D721Med (cell line): ENCODE measurements around the gene PANX1.
"Not testable (repeated sequence)": the region's sequence is repeated elsewhere in the genome, so short reads cannot be mapped to it uniquely, and the experiment has no call there.

ENCODE experiments used
- DNase-seq: peaks from one replicate; pipeline ENCODE4 v3.0.0; 2011; ENCODE audit warnings: low spot score; ENCODE audit not compliant: insufficient read length
- FAIRE-seq: peaks from 2 replicates; lab custom pipeline; 2011; peaks lifted over from hg19 to GRCh38; lab: Jason Lieb, UNC
- CTCF ChIP-seq: IDR thresholded peaks from 2 replicates; pipeline ENCODE4 v1.5.1; 2012; ENCODE audit warnings: mild to moderate bottlenecking, control low read depth; ENCODE audit not compliant: insufficient read depth; ENCODE audit errors: missing control alignments

The PANX1 gene

GRCh38 chr11:94112206-94112953 is 16.3 kb upstream of the PANX1 start:
- no peak for DNase-seq
- TF ChIP-seq CTCF, result no peak
- no peak for FAIRE-seq

GRCh38 chr11:94117197-94117574 is 11.5 kb upstream of the PANX1 start:
- TF ChIP-seq CTCF, result no peak
- no peak for FAIRE-seq
- no peak for DNase-seq

- DNase-seq, result no peak
- FAIRE-seq, result no peak
Measured at GRCh38 chr11:94117871-94118270, 10.8 kb upstream of the PANX1 start.

GRCh38 chr11:94119676-94120075 is 9.0 kb upstream of the PANX1 start:
- FAIRE-seq, DNase-seq: not testable (repeated sequence)

More at GRCh38 chr11:94117871-94118270, 10.8 kb upstream of the PANX1 start:
- no peak for TF ChIP-seq CTCF

- not testable (repeated sequence) for FAIRE-seq, DNase-seq
Measured at GRCh38 chr11:94120516-94120915, 8.1 kb upstream of the PANX1 start.

- FAIRE-seq (no peak), DNase-seq (no peak)
- TF ChIP-seq CTCF, result no peak
Measured at GRCh38 chr11:94120946-94121345, 7.7 kb upstream of the PANX1 start.

- DNase-seq (no peak), FAIRE-seq (no peak)
- TF ChIP-seq CTCF, result no peak
Measured at GRCh38 chr11:94125407-94126115, 3.1 kb upstream of the PANX1 start.

- no peak for DNase-seq
- no peak for TF ChIP-seq CTCF
- FAIRE-seq, result no peak
Measured at GRCh38 chr11:94127638-94128037, 1.0 kb upstream of the PANX1 start.
